Large intestine (tissue), 3 donors: ENCODE measurements around the gene TBC1D12. TPM values are rescaled to one million over a fixed set of nuclear protein-coding genes. Genes with fewer than 3 reads are reported as not detected.

Experiments used
- DNase-seq, 2 donors: peaks; one replicate each; pipeline versions ENCODE4 v3.0.0 to v3.0.0-alpha.2; 2013
- H3K27ac ChIP-seq: one replicate; pipeline ENCODE4 v1.5.1; 2013; ENCODE audit warnings: low read length
- H3K27me3 ChIP-seq: 2 replicates; pipeline ENCODE4 v1.6.1; 2013; ENCODE audit warnings: low read length; ENCODE audit not compliant: control insufficient read depth, insufficient read depth
- H3K36me3 ChIP-seq: 2 replicates; pipeline ENCODE4 v1.6.1; 2013; ENCODE audit warnings: low read length; ENCODE audit not compliant: control insufficient read depth, insufficient read depth
- H3K4me1 ChIP-seq: one replicate; pipeline ENCODE4 v1.6.1; 2013; ENCODE audit warnings: low read length; ENCODE audit not compliant: control insufficient read depth, insufficient read depth
- H3K4me3 ChIP-seq: one replicate; pipeline ENCODE4 v1.5.1; 2013; ENCODE audit warnings: low read length
- H3K9me3 ChIP-seq: one replicate; pipeline ENCODE4 v1.6.1; 2013; ENCODE audit warnings: mild to moderate bottlenecking, low read depth, low read length, moderate library complexity; ENCODE audit not compliant: control insufficient read depth
- WGBS: methylation state at CpG from one replicate; pipeline ENCODE4 v1.1.5; 2013; ENCODE audit warnings: low lambda C conversion rate; ENCODE audit not compliant: insufficient coverage; 5-methylcytosine and 5-hydroxymethylcytosine counted together
- polyA plus RNA-seq: library from polyadenylated mRNA; unstranded; fragments of 120-200 nt; gene quantifications from one replicate; pipeline ENCODE4 v1.2.1, GENCODE V29; 2013

Gene TBC1D12
- polyA plus RNA-seq, 1 donor: 12.1 TPM

DNA sequence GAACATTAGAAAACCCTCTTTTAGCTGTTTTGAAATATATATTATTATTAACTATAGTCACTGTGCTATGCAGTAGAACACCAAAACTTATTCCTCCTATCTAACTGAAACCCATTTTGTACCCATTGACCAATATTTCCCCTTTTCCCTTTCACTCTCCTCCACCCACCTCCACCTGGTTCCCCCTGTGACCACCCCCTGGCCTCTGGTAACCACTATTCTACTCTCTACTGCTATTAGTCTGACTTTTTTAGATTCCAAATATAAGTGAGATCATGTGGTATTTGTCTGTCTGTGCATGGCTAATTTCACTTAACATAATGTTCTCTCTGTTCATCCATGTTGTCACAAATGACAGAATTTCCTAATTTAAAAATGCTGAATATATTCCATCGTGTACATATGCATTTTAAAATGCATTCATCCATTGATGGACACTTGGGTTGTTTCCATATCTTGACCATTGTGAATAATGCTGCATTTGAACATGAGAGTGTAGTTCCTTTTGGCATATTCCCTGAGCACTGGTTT is 18.7 kb downstream of the TBC1D12 start:
- DNase-seq: no peak
- H3K4me3 ChIP-seq: no peak overlapping the region
- H3K27me3 ChIP-seq: no peaks in the 10 kb centered on the region
- no peaks in the 10 kb centered on the region for H3K4me1 ChIP-seq
- peaks cover 4% of the 10 kb centered on the region for H3K9me3 ChIP-seq
- no peaks in the 10 kb centered on the region for H3K36me3 ChIP-seq
- no CpG with 5 or more reads among the region's 1 CpG for WGBS
- H3K27ac ChIP-seq: no peak overlapping the region

DNA sequence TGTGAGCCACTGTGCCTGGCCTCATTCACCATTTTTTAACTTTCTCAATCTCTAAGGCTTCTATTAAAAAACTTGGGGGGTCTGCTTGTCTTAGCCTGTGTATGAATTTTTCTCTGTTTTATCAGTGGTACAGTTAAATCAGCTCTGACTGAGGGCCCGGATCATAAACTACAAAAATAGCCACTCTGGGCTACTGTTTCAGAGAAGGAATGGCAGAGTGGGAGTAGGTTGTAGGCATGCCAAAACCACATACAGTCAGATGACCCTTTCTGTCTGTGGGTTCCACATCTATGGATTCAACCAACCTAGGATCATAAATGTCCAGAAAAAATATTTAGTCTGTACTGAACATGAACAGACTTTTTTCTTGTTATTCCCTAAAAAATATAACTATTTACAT is 21.3 kb downstream of the TBC1D12 start:
- Histone ChIP-seq H3K4me1 (no peaks in the 10 kb centered on the region), H3K27me3 (no peaks in the 10 kb centered on the region), H3K9me3 (peaks cover 9% of the 10 kb centered on the region), H3K4me3 (no peak overlapping the region), H3K36me3 (no peaks in the 10 kb centered on the region), H3K27ac (no peak overlapping the region)
- no peak for DNase-seq
- no CpG with 5 or more reads among the region's 1 CpG for WGBS

DNA sequence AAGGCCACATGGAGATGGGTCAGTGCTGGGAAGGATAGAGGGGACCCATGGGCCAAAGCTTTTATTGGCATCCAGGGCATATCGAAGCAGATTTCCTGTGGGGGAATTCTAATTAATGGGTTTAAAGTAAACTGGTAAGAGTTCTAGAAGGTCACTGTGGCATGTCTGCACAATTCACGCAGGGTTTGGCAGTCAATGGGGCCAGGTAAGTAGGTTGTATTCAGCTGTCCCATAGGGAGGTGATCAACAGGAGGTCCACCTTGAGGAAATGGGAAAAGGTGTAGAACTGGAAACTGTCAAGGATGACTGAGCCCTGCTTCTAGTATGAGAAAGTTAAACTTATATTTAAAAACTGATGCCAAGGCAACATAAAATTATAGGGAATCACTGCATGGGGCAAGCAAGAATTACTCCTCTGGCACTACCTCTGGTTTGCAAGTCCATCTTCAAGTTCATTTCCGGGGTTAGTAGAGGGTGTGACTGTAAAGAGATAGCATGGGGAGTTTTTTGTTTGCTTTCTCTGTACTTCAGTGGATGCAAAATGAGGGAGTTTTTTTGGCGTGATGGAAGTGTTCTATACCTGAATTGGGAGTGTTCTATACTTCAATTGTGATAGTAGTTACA is 22.5 kb downstream of the TBC1D12 start:
- Histone ChIP-seq H3K27me3 (no peaks in the 10 kb centered on the region), H3K36me3 (no peaks in the 10 kb centered on the region), H3K4me1 (no peaks in the 10 kb centered on the region), H3K4me3 (no peak overlapping the region), H3K27ac (no peak overlapping the region), H3K9me3 (peaks cover 9% of the 10 kb centered on the region)
- no peak for DNase-seq
- WGBS: no CpG with 5 or more reads among the region's 4 CpGs

DNA sequence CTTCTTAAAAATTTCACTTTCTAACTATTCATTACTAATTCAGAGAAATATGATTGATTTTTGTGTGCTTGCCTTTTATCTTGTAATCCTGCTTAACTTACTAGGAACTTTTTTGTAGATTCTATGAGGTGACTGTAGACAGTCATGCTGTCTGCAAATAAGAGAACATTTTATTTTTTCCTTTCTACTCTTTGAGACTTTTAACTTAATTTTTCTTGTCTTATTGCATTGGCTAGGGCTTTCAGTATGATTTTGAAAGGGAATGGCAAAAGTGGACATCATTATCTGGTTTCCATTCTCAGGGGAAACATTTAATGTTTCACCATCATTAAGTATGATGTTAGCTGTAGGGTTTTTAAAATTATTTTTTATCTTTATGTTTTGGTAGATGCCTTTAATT is 23.6 kb downstream of the TBC1D12 start:
- no peaks in the 10 kb centered on the region for H3K36me3 ChIP-seq
- H3K9me3 ChIP-seq: peaks cover 9% of the 10 kb centered on the region
- H3K27me3 ChIP-seq: no peaks in the 10 kb centered on the region
- no peaks in the 10 kb centered on the region for H3K4me1 ChIP-seq
- H3K27ac ChIP-seq: no peak overlapping the region
- DNase-seq: no peak
- no peak overlapping the region for H3K4me3 ChIP-seq

DNA sequence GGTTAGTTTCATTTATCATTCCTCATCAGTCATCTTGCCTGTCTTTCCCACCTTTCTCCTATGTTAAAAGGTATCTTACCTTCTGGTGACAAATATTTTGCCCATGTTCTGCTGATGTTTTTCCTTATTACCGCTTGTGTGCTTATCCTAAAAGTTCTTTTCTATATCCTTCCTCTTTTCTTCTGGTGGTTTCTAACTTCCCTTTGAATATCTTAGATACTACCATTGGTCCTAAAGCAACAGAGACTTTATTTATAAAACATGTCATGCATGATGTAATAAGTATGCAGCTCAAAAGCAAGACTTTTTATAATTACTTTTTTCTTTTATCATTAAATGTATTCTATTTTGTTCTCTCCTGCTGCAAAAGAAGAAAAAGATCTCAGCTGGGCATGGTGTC is 24.8 kb downstream of the TBC1D12 start:
- Histone ChIP-seq H3K36me3 (no peaks in the 10 kb centered on the region), H3K27ac (no peak overlapping the region), H3K4me3 (no peak overlapping the region), H3K27me3 (no peaks in the 10 kb centered on the region), H3K4me1 (no peaks in the 10 kb centered on the region), H3K9me3 (peaks cover 9% of the 10 kb centered on the region)
- no peak for DNase-seq
- WGBS: 83% methylated on average over 1 of the region's 1 CpG

DNA sequence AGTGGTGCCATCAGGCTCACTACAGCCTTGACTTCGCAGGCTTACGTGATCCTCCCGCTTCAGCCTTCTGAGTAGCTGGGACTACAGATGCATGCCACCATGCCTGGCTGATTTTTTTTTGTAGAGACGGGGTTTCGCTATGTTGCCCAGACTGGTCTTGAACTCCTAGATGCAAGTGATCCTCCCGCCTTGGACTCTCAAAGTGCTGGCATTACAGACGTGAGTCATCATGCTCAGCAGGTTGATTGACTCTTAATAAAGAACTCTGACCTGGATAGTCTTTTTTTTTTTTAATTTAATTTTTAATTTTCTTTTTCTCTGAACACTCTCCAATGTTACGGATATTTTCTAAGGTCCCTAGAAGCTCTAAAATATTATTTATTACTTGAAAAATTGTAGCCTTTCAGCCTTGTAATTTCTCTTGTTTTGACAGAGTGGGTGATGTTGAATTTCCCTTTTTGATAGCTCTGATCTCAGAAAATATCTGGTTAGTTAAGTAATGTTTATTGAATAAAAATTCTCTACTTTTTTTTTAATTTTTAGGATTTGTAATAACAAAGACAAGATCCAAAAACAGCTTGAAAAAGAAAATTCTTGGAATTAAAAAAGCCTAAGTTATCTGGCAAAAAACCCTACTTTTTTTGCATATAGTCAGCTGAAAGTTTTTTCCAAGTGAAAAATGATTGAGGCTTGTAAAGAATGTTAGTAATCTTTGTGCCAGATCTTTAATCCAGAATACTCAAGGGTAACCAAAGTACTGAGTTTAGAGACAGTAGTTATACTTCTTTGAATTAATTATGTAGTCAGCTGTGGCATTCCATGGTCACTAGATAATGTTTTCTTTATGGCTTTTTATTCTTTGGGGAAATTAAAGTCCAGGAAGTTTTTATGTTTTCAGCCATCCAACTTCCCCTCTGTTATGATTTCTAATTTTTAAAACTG is 26.7 kb downstream of the TBC1D12 start:
- DNase-seq: no peak
- H3K4me3 ChIP-seq: no peak overlapping the region
- H3K27me3 ChIP-seq: no peaks in the 10 kb centered on the region
- H3K9me3 ChIP-seq: peaks cover 9% of the 10 kb centered on the region
- WGBS: 100% methylated on average over 1 of the region's 8 CpGs
- H3K4me1 ChIP-seq: no peaks in the 10 kb centered on the region
- no peak overlapping the region for H3K27ac ChIP-seq
- H3K36me3 ChIP-seq: no peaks in the 10 kb centered on the region

DNA sequence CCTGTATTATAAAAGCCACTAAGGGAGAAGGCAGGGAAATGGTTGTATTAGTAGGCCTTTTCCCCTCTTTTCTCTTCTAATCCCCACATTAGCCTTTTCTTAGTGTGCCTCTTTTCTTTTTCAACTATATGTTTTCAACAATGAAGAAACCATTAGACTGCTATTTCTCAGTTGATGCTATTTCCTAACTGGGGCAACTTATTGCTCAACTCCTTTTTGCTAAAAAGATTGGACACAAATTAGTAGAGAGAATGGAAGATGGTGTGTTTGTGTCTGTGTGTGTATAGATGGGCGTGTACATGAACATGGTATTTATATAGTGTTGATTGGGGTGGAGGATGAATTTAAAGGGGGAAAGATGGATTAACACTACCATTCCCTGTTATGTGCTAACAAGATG is 28.4 kb downstream of the TBC1D12 start:
- no peak overlapping the region for H3K27ac ChIP-seq
- no peak overlapping the region for H3K4me3 ChIP-seq
- 100% methylated on average over 1 of the region's 1 CpG for WGBS
- no peaks in the 10 kb centered on the region for H3K4me1 ChIP-seq
- no peaks in the 10 kb centered on the region for H3K36me3 ChIP-seq
- H3K27me3 ChIP-seq: no peaks in the 10 kb centered on the region
- peaks cover 9% of the 10 kb centered on the region for H3K9me3 ChIP-seq
- no peak for DNase-seq

DNA sequence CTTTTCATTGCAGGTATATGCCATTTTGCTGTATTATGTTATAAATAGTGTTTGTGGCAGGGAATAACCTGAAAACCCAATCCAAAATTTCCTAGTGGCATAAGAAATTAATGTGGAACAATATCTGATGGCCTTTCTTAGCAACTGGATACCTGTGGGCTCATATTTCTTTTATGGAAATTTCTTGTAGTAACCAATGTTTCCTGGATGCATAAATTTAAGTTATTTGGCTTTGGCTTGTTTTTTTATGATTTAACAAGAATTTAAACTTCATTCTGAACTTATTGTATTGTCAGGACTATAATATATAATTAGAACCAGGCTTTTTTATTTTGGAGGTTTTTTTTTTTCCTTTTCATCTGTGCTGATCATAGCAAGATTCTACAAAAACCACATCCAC is 30.1 kb downstream of the TBC1D12 start:
- H3K36me3 ChIP-seq: no peaks in the 10 kb centered on the region
- H3K27ac ChIP-seq: no peak overlapping the region
- H3K9me3 ChIP-seq: peaks cover 7% of the 10 kb centered on the region
- DNase-seq: no peak
- no peaks in the 10 kb centered on the region for H3K27me3 ChIP-seq
- H3K4me3 ChIP-seq: no peak overlapping the region
- no peaks in the 10 kb centered on the region for H3K4me1 ChIP-seq

DNA sequence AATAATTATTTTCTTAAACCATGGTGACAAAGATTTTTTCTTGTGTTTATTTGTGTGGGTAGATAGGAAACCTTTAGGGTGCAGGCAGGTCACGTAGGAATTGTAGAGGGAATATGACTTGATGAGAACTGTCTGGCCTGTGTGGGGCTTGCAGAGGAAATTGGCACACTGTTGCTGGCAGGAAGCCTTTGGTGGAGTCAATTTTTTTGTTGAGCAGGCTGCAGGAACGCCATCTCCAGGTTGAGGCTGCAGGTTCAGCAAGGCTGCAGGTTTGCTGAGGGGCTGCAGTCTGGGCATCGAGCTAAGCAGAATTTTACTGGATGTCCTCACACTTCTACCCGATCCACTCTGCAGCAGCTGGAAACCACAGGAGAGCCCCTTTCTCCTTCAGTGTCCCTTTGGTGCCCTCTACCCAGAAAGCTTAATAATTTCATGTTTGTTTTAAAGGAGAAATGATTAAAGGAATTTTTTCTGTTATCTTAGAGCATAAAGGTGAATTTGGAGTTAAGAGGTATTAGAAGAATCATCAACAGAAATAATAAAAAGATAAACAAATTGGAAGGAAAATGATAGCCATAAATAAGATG is 37.0 kb downstream of the TBC1D12 start:
- Histone ChIP-seq H3K36me3 (peaks cover 3% of the 10 kb centered on the region), H3K27ac (no peak overlapping the region), H3K9me3 (peaks cover 12% of the 10 kb centered on the region), H3K4me3 (no peak overlapping the region), H3K27me3 (no peaks in the 10 kb centered on the region), H3K4me1 (peaks cover 9% of the 10 kb centered on the region)
- no CpG with 5 or more reads among the region's 4 CpGs for WGBS
- DNase-seq: no peak

DNA sequence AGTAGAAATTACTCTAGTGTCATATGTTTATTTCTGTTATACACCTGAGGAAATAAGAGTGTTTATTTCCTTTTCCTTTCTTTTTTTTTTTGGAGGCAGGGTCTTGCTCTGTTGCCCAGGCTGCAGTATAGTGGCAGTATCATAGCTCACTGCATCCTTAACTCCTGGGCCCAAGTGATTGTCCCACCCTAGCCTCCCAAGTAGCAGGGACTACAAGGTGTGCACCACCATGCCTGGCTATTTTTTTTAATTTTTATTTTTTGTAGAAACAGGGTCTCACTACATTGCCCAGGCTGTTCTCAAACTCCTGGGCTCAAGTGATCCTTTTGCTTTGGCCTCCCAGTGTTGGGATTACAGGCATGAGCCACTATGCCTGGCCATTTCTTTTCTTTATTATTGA is 37.8 kb downstream of the TBC1D12 start:
- H3K36me3 ChIP-seq: peaks cover 3% of the 10 kb centered on the region
- no peaks in the 10 kb centered on the region for H3K27me3 ChIP-seq
- DNase-seq: no peak
- peaks cover 9% of the 10 kb centered on the region for H3K4me1 ChIP-seq
- H3K27ac ChIP-seq: no peak overlapping the region
- H3K4me3 ChIP-seq: no peak overlapping the region
- H3K9me3 ChIP-seq: peaks cover 12% of the 10 kb centered on the region
